ENCODE measurements around the gene ZFYVE19. TPM values are rescaled to one million over a fixed set of nuclear protein-coding genes. Genes with fewer than 3 reads are reported as not detected.

The ZFYVE19 gene
- total and polyA plus RNA-seq, 2 of the 13 experiments (the other 11 are each of a cell fraction or from before 2014, with no cell fraction given): 23.3 to 44.0 TPM

DNA sequence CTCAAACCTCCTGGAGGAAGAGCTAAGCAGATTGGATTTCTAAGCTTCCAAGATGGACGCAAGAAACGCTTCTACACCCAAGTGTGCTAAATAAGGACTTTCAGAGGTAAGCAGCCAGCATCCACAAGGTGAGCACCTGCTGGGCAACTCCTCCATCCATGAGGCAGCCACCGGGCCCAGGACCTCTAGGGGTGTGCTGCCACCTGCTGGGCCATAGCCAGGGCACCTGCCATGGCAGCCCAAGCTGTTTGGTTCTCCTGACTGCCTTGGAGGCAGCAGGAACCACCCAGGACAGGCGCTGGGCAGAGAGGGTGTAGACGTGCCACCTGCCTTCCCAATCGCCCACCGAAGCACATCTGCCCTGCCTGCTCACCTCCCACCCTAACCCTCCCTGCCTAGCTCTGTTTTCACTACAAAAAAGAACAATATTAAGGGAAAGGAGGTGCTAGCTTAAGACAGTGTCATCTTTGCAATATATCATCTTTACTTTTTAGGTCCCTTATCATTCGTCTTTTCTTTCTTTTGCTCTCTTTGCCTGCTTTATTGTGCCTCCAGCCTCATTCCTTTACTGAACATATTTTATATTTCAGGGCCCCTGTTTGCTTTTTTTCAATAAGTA, 24.2 kb upstream of the ZFYVE19 start (continued):
- TF ChIP-seq, protein P1, sequence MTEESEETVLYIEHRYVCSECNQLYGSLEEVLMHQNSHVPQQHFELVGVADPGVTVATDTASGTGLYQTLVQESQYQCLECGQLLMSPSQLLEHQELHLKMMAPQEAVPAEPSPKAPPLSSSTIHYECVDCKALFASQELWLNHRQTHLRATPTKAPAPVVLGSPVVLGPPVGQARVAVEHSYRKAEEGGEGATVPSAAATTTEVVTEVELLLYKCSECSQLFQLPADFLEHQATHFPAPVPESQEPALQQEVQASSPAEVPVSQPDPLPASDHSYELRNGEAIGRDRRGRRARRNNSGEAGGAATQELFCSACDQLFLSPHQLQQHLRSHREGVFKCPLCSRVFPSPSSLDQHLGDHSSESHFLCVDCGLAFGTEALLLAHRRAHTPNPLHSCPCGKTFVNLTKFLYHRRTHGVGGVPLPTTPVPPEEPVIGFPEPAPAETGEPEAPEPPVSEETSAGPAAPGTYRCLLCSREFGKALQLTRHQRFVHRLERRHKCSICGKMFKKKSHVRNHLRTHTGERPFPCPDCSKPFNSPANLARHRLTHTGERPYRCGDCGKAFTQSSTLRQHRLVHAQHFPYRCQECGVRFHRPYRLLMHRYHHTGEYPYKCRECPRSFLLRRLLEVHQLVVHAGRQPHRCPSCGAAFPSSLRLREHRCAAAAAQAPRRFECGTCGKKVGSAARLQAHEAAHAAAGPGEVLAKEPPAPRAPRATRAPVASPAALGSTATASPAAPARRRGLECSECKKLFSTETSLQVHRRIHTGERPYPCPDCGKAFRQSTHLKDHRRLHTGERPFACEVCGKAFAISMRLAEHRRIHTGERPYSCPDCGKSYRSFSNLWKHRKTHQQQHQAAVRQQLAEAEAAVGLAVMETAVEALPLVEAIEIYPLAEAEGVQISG (CRISPR knock-in tag; IDR thresholded peaks at IDR 0.05): peak; percentile 35; the same call in 1 of the 2 replicates
- TF ChIP-seq, protein P2, sequence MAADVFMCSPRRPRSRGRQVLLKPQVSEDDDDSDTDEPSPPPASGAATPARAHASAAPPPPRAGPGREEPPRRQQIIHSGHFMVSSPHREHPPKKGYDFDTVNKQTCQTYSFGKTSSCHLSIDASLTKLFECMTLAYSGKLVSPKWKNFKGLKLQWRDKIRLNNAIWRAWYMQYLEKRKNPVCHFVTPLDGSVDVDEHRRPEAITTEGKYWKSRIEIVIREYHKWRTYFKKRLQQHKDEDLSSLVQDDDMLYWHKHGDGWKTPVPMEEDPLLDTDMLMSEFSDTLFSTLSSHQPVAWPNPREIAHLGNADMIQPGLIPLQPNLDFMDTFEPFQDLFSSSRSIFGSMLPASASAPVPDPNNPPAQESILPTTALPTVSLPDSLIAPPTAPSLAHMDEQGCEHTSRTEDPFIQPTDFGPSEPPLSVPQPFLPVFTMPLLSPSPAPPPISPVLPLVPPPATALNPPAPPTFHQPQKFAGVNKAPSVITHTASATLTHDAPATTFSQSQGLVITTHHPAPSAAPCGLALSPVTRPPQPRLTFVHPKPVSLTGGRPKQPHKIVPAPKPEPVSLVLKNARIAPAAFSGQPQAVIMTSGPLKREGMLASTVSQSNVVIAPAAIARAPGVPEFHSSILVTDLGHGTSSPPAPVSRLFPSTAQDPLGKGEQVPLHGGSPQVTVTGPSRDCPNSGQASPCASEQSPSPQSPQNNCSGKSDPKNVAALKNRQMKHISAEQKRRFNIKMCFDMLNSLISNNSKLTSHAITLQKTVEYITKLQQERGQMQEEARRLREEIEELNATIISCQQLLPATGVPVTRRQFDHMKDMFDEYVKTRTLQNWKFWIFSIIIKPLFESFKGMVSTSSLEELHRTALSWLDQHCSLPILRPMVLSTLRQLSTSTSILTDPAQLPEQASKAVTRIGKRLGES (CRISPR knock-in tag; IDR thresholded peaks at IDR 0.05; ENCODE audit: borderline replicate concordance): no peak
- TF ChIP-seq BATF2 (CRISPR knock-in tag; IDR thresholded peaks at IDR 0.05): no peak
- TF ChIP-seq MAFF (IDR thresholded peaks at IDR 0.05; ENCODE audit: low read depth, low read length): no peak
- TF ChIP-seq, protein P3, sequence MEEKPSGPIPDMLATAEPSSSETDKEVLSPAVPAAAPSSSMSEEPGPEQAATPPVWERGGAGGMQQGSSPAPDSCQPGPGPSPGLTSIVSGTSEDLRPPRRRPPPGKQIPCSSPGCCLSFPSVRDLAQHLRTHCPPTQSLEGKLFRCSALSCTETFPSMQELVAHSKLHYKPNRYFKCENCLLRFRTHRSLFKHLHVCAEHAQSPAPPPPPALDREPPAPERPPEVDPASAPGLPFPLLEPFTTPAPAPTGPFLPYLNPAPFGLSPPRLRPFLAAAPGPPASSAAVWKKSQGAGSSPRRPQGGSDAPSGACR (CRISPR knock-in tag; IDR thresholded peaks at IDR 0.05): no peak
- peak; percentile 70; the same call in 1 of the 2 replicates for TF ChIP-seq KDM2A (CRISPR knock-in tag; IDR thresholded peaks at IDR 0.05; ENCODE audit: borderline replicate concordance, low read depth)
- no peak for TF ChIP-seq ATF4 (CRISPR knock-in tag; IDR thresholded peaks at IDR 0.05)
- TF ChIP-seq ZNF335 (CRISPR knock-in tag; IDR thresholded peaks at IDR 0.05): 0 out of 2 replicates have a peak, but pooled peaks have one; percentile 33
- TF ChIP-seq HBP1 (CRISPR knock-in tag; IDR thresholded peaks at IDR 0.05; ENCODE audit: low read depth): no peak
- peak; percentile 52; the same call in 1 of the 2 replicates for TF ChIP-seq HIC2 (CRISPR knock-in tag; IDR thresholded peaks at IDR 0.05; ENCODE audit: low read depth)
- TF ChIP-seq MAFK (conservative IDR thresholded peaks at IDR 0.05 in 1 of 2, IDR thresholded peaks at IDR 0.05 in 1 of 2; ENCODE audit: low read length in 2 of 2): no peak

Measured in HepG2 (cell line).